ENCODE measurements around the gene TSPYL1.

- TF ChIP-seq, protein P1, sequence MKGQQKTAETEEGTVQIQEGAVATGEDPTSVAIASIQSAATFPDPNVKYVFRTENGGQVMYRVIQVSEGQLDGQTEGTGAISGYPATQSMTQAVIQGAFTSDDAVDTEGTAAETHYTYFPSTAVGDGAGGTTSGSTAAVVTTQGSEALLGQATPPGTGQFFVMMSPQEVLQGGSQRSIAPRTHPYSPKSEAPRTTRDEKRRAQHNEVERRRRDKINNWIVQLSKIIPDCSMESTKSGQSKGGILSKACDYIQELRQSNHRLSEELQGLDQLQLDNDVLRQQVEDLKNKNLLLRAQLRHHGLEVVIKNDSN (CRISPR knock-in tag; IDR thresholded peaks at IDR 0.05) = no peak
- TF ChIP-seq, protein P2, sequence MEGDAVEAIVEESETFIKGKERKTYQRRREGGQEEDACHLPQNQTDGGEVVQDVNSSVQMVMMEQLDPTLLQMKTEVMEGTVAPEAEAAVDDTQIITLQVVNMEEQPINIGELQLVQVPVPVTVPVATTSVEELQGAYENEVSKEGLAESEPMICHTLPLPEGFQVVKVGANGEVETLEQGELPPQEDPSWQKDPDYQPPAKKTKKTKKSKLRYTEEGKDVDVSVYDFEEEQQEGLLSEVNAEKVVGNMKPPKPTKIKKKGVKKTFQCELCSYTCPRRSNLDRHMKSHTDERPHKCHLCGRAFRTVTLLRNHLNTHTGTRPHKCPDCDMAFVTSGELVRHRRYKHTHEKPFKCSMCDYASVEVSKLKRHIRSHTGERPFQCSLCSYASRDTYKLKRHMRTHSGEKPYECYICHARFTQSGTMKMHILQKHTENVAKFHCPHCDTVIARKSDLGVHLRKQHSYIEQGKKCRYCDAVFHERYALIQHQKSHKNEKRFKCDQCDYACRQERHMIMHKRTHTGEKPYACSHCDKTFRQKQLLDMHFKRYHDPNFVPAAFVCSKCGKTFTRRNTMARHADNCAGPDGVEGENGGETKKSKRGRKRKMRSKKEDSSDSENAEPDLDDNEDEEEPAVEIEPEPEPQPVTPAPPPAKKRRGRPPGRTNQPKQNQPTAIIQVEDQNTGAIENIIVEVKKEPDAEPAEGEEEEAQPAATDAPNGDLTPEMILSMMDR (IDR thresholded peaks at IDR 0.05) = no peak
- TF ChIP-seq TEAD1 (CRISPR knock-in tag; IDR thresholded peaks at IDR 0.05) = no peak
Measured at GRCh38 chr6:116247285-116247684, 32.4 kb downstream of the TSPYL1 start.
